NCI-H1048 (cell line): ENCODE measurements around the gene MYOZ2.
A peak's percentile ranks its signal among the peaks of the same experiment; 100 is the strongest.

ENCODE experiments used
- DNase-seq: peaks from one replicate; lab custom pipeline; 2025; lab: John Stamatoyannopoulos, UW

The MYOZ2 gene

DNA sequence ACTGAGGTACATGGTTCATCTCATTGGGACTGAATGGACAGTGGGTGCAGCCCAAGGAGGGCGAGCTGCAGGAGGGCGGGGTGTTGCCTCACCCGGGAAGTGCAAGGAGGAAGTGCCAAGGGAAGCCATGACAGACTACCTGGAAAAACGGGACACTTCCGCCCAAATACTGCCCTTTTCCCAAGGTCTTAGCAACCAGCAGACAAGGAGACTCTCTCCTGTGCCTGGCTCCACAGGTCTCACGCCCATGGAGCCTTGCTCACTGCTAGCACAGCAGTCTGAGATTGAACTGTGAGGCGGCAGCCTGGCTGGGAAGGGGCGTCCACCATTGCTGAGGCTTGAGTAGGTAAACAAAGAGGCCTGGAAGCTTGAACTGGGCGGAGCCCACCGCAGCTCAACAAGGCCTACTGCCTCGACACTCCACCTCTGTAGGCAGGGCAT, 62.2 kb downstream of the MYOZ2 start:
- no peak for DNase-seq

GRCh38 chr4:119204916-119205315, 69.3 kb downstream of the MYOZ2 start:
- DNase-seq: no peak

- no peak for DNase-seq
Observed at GRCh38 chr4:119205690-119206089, 70.1 kb downstream of the MYOZ2 start.

DNA sequence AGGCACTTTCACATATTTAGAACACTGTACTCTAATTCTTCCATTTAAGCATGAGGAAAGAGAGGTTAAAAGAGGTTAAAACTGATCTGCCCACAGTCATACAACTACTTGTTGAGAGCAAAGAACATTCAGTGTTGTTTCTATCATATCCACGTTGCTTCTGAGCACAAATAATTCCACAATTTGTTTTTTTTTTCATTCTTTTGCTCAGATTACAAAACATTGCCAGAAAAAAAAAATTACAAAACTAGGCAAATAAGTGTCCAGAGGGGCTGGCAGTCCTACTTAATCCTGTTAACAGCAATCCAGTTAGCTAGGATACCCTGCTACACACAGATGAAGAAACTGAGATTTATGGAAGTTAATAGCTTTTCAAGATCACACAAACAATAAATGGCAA, 70.5 kb downstream of the MYOZ2 start:
- DNase-seq: no peak

GRCh38 chr4:119207051-119207450, 71.4 kb downstream of the MYOZ2 start:
- DNase-seq: no peak

GRCh38 chr4:119209077-119209476, 73.4 kb downstream of the MYOZ2 start:
- no peak for DNase-seq

GRCh38 chr4:119209586-119209985, 74.0 kb downstream of the MYOZ2 start:
- no peak for DNase-seq

DNA sequence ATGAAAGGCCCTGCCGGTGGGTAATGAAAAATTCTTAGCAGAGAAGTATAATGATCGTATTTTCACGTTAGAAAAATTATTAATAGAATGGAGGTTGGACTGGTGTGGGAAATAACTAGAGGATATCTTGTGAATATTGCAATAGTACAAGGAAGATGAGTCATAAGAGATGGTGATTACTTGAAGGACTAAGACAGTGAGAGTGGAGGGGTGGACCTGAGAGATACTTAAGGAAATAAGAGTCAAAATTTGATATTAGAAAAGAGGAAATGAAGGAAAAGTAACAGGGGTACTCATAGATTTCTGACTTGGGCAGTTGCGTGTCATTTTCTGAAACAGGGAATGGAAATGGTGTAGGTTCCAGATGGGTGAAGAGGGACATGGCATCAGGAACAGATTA, 75.1 kb downstream of the MYOZ2 start:
- DNase-seq: no peak

- DNase-seq: no peak
Observed at GRCh38 chr4:119211867-119212233, 76.2 kb downstream of the MYOZ2 start.

DNA sequence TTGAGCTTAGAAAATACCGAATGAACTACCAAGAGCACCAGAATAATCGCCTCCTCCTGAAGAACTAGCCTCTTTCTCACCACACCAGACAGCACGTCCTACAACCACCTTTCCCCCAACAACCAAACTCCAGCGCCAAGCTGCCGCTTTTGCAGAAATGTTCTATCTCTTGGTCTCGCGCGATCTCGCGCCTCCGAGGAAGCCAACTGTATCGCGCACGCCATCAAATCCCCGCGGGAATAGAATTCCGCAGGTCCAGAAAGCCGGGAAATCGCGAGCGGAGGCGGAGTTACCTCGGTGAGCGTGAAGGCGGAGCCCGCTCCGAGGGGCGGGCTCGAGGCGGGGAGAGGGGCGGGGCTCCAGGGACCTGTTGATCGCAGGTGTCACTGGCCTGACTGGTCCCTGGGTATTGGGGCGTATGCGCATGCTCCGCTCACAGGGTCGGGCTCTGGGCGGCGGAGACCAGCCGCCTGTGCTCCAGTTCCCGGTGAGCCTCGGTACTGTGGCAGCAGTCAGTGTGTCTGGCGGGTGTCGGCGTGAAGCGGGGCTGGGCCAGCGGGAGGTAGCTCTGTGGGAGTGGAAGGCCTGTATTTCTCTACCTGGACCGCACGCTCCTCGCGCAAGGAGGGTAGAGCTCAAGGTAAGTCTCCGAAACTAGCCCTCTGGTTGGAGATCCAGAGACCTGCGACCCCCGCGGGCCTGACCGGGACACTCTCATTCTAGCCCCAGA, 76.8 kb downstream of the MYOZ2 start, which contains the start of gene USP53:
Gene USP53, plus strand, starts transcription at position 480 of the 730 bp plus-strand sequence. CDS start 27,047 bp downstream, outside the sequence.
- DNase-seq: peak; percentile 93

DNA sequence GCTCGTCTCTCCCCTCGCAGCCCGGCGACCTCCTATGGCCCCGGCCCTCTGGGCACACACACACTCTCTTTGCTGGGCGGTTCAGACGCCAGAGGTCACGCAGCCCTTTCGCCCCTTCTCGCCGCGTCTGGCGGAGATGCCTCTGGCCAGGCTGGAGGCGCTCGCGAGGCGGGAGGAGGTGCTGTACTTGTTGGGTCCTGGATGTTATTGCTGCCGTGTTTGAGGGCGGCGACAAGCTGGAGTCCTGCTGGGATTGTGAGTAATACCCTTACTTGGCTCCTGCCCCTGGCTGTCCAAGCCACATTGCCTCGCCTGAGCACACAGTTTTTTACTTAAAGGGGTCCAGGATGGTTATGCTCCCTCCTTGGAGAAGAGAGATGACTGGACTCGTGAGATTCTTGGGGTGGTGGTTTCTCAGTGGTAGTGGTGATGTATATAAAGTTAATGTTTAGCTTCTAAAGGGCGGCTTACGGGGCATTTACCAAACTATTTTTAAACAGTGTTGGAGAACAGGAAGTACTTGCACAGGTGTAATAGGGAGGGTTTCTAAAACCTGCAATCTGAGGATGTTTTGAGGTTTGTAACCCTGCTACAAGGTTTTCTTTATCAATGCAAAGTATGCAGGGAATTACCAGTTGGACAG, 77.5 kb downstream of the MYOZ2 start:
- no peak for DNase-seq

DNA sequence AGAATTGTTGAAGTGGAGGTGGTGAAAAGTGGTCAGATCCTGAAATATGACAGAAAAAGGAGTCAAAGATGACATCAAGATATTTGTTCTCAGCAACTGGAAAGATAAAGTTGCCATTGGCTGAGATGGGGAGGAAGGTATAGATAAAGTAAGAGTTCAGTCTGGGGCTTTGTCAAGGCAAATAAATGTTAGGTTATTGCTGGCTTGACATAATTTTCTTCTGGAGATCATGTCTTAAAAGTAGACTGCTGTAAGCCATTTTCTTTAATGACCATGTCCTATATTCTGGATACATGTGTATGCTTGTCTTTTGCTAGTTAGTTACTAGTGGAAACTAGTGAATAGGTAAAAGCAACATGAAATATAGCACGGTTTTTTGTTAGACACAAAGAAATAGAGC, 82.5 kb downstream of the MYOZ2 start:
- no peak for DNase-seq

DNA sequence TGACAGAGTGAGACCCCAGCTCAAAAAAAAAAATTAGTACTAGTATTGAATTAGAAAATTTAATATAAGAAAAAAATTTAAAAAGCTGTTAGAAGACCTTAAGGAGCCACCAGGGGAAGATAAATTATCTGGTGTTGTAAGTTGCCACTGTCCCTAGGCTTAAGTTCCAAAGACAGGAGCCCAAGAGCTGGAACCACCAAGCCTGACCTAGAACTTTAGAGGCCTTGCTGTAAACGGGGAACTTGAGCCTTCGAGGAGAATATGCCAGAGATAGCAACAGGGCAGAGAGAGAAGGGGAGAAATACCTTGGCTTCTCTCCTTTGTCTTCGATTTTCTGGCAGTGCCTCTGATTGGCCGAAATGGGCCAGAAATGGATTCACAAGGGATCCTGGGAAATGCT, 85.8 kb downstream of the MYOZ2 start:
- DNase-seq: no peak

DNA sequence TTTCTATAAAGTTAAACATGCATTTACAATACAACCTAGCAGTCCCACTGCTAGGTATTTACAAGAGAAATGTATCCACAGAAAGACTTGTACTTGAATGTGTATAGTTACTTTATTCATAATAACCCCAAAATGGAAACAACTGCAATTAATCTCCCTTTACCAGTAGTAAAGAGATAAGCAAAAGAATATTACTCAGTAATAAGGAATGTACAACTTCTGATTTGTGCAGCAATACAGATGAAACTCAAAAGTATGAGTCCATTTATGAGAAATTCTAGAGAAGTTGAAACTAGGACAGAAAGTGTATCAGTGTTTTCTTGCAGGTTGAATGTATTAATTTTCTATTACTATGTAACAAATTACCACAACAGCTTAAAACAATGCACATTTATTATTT, 92.1 kb downstream of the MYOZ2 start:
- DNase-seq: no peak

DNA sequence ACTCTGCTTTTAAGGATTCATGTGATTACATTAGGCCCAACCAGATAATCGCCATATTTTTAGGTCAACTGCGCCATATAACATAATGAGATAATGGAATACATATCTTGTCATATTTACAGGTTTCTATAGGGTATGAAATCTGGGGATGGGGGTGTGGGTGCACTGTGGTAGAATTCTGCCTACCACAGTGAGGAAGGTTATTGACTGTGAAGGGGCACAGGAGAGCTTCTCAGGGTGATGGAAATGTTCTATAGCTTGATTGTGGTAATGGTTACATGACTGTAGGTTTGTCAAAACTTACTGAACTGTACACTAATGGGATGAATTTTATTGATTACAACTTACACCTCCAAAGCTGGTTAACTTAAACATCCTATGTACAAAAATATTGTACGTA, 92.8 kb downstream of the MYOZ2 start:
- DNase-seq: no peak

- no peak for DNase-seq
Observed at GRCh38 chr4:119229908-119230687, 94.5 kb downstream of the MYOZ2 start.

GRCh38 chr4:119231491-119231890, 95.9 kb downstream of the MYOZ2 start:
- no peak for DNase-seq

GRCh38 chr4:119232286-119232685, 96.7 kb downstream of the MYOZ2 start:
- DNase-seq: no peak

GRCh38 chr4:119233191-119233590, 97.6 kb downstream of the MYOZ2 start:
- DNase-seq: no peak

GRCh38 chr4:119233750-119234149, 98.1 kb downstream of the MYOZ2 start:
- DNase-seq: no peak

DNA sequence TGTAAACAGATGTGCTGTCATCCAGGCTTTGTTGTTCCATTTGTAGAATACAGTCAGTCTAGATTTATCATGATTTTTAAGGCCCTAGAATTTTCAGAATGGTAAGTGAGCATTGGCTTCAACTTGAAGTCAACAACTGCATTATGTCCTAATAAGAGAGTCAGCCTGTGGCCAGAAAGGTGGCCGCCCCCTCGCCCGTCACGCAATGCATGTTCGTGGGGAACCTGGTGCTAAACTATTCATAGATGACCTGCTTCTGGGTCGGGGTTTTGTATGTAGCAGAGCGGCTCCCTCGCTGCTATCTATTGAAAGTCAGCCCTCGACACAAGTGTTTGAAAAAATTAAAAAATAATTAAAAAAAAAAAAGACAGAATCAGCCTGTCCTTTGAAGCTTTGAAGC, 101.6 kb downstream of the MYOZ2 start:
- no peak for DNase-seq
